Endothelial cell of hepatic sinusoid (primary cell): ENCODE measurements around the gene TK2.
"Not testable (repeated sequence)": the region's sequence is repeated elsewhere in the genome, so short reads cannot be mapped to it uniquely, and the experiment has no call there.

Source experiments
- in situ Hi-C: cut with HindIII; loops from 2 replicates; pipeline ENCODE4 v1.10.0; 2017; ENCODE audit warnings: low sequenced_read_pairs

TK2 gene

GRCh38 chr16:66473051-66473571 is 76.8 kb downstream of the TK2 start:
- in situ Hi-C loops = no loop called here

- in situ Hi-C loops = no loop called here
Observed at GRCh38 chr16:66471716-66472393, 78.1 kb downstream of the TK2 start.

- in situ Hi-C loops = no loop called here
Observed at GRCh38 chr16:66471264-66471663, 78.7 kb downstream of the TK2 start.

DNA sequence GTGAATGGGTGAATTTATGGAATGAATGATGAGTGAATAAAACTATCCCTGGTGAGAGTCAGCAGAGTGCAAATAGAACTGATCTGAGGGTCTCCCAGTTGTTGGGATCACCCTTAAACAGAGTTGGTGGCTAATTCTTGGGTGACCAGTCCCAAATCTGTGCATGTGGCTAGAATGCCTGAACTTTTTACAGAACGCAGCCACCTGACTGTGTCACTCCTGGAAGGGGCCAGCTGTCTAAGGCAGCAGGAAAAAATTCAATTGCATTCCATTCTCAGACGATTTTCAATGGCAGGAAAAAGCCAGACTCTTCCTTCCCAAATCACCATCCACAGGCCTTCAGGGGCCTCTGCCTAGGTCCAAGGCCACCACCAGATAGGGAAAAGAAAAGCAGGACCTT is 79.4 kb downstream of the TK2 start:
- in situ Hi-C loops = no loop called here

GRCh38 chr16:66469947-66470546 is 79.9 kb downstream of the TK2 start:
- in situ Hi-C loops = no loop called here

GRCh38 chr16:66469291-66469946 is 80.5 kb downstream of the TK2 start:
- in situ Hi-C loops = no loop called here

DNA sequence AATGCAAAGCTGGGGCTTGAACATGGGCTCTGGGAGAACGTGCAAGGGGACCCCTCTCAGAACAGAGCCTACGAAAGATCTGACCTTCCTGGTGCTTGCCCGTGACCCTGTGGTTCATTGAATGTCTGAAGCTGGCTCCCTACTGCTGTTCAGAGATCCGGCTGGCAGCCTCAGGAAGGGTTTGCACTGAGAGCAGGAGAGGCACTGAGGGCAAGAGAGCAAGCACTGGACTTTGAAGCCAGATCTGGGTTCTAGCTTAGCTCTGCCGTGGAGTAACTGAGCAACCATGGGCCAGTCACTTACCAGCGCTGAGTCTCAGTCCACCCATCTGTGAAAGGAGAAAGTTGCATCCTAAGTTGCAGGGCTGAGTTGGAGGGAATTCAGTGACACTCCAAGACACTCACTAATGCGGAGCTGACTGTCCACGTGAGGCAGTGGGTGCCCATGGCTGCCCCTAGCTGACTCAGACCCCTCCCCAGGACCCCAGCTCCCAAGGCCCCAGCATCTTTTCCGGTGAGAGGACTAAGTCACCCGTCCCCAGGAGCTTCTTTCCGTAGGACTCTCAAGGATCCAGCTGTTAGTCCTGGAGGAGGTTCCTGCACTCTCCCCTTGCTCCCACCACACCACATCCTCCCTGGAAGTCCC is 81.5 kb downstream of the TK2 start:
- in situ Hi-C loops = no loop called here

DNA sequence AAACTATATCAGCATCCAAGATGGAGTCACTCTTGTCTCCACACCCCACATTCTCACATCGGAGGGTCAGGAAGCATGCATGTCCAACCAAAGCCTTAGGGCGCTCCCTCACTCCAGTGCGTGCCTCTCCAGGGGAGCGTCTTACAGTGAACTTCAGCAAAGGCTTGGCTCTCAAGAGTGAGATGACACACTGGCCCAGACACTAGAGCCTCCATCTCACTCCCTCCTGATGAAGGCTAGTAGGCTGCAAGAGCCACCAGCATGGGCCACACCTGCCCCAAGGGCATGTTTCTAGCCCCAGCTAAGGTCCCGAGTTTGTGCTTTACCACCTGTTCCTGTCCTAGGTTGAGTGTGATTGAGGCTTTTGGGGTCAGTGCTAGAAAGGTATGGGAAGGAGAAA is 82.3 kb downstream of the TK2 start:
- in situ Hi-C loops = no loop called here

GRCh38 chr16:66466636-66467035 is 83.3 kb downstream of the TK2 start:
- in situ Hi-C loops = not testable (repeated sequence)

- in situ Hi-C loops = not testable (repeated sequence)
Observed at GRCh38 chr16:66465946-66466345, 84.0 kb downstream of the TK2 start.

DNA sequence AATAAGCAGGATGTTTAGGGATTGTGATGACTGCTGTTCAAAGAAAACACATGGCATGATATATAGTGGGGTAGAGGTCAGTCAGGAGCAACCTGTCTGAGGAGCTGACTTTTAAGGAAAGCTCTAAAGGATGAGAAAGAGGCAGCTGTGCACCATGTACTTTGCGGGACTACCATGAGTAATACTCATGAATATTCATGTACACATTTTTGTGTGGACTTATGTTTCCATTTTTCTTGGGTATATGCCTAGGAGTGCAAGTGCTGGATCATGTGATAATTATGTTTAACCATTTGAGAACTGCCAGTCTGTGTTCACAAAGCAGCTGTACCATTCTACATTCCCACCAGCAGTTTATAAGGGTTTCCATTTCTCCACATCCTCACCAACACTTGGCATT is 87.0 kb downstream of the TK2 start:
- in situ Hi-C loops = no loop called here

DNA sequence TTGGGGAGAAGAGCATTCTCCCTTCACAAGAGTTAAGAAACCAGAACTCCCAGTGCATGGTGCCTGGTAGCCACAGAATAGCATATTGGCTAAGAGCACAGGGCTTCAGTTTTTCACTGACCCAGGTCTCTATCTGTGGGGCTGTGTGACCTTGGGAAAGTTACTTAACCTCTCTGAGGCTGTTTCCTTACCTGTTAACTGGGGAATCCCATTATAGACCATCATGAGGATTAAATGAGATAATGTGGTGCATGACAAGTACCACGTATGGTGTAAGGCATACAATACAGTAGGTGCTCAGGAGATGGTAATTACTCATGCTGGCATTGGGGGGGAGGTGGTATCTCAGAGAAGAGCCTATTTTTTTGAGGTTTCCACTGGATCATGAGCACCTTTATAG is 89.2 kb downstream of the TK2 start:
- in situ Hi-C loops = no loop called here

DNA sequence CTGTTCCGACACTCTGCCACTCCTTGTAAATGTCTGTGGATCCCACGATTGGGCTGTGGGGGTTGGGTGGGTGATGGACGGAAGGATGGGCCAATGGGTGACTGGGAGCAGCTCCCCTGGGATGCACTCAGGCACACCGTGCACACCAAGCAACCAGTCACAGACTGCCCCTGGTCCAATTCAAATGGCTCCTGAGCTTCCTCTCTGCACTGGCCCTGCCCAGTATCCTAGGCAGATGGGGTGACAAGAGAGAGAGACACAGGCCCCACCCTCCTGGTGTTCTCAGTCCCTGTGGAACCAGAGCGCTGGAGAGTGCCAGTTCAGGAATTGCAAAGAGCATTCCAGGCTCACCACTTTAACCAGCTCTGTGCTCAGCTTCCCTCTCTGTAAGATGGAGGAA is 90.0 kb downstream of the TK2 start:
- in situ Hi-C loops = loop anchor here (5.0 kb wide), 1 partner anchor 43 kb away; no protein-coding TSS in a partner anchor

- in situ Hi-C loops = loop anchor here (5.0 kb wide), 1 partner anchor 42 kb away; no protein-coding TSS in a partner anchor
Observed at GRCh38 chr16:66458853-66459252, 91.1 kb downstream of the TK2 start.

- in situ Hi-C loops = loop anchor here (5.0 kb wide), 1 partner anchor 41 kb away; no protein-coding TSS in a partner anchor
Observed at GRCh38 chr16:66458292-66458691, 91.6 kb downstream of the TK2 start.
